HG02938 (cell line): ENCODE data around the gene QDPR.
"Not testable (repeated sequence)": the region's sequence is repeated elsewhere in the genome, so short reads cannot be mapped to it uniquely, and the experiment has no call there.

Source experiments
- ATAC-seq: cut with Tn5 transposase; IDR thresholded peaks from one replicate; pipeline ENCODE4 v1.9.1; 2021; ENCODE audit warnings: mild to moderate bottlenecking, moderate library complexity; ENCODE audit not compliant: unreplicated experiment

QDPR gene

DNA sequence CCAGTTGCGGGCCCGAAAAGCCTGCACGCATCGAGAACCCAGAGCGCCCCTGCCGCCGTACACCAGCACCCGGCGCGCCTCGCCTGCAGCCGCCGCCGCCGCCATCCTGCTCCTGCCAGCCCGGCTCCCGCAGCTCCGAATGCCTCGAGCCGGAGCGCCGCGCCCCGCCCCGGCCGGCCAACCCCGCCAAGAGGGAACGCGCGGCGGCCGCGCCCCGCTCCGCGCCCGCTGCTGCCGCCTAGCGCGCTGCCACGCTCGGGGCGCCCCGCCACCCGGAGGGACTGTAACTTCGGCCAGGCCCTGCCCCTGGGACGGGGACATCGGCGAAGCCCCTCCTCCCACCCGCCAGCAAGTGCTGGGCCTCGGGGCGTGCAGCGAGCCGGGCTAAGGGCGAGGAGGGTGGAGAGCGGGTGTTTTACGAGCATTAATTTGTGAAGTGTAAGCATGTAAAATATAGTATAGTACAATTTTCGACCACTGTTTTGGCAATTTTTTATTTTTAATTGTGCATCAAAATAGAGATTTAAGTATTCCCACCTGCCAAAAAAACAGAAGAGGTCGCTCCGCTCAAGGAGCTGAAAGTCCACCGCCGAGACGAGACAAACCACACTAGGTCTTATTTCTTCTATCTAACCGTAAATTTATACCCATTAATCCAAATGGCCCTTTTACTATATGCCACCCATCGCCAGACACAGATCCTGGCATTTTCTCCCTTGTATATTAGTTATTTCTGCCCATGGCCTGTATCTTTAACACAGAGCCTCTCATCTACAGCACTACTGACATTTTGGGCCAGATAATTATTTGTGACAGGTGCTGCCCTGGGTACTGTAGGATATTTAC is at the start of gene QDPR:
QDPR (minus strand) TSS at position 141 of the 846 bp plus-strand sequence; CDS start at position 105, 36 bp downstream.
- ATAC-seq: peak; percentile 81

GRCh38 chr4:17561195-17561909 is 49.5 kb upstream of the QDPR start:
- no peak for ATAC-seq

DNA sequence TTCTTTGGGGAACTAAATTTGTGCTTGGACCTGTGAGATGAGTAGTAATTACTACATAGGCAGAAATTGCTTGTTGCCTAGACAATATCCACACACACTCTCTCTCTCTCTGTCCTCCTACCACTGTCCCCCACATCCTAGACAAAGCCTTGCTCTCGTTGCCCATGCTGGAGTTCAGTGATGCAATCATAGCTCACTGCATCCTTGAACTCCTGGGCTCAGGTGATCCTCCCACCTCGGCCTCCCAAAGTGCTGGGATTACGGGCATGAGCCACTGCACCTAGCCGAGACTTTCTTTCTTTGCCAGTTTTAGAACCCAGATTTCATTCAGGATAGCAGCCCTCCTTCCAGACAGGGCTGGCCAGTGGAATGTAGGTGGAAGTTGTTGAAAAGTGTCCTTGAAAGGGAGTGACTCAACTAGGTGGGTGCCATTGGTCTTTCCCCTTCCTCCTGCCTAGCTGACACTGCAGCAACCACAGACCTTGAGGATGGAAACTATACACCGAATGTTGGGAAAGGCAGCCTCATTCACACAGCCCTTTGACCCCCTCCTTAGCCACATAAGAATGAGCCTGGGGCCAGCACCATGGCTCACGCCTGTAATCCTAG is 48.3 kb upstream of the QDPR start:
- no peak for ATAC-seq

DNA sequence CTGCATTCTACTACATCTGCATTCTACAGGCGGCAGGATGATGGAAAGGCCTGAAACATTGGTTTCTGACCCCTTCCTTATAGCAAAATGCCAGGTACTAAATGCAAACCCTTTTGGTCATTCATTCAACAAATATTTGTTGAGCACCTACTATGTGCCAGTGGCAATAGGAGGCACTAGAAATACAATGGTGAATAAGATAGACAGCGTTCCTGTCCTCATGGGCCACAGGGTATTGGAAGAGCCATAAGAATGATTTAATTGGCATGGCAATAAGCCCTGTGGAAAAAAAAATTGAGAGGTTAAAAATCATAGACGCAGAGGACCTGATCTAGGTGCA is 47.8 kb upstream of the QDPR start:
- no peak for ATAC-seq

GRCh38 chr4:17558941-17559708 is 47.2 kb upstream of the QDPR start:
- ATAC-seq: no peak

GRCh38 chr4:17557880-17558279 is 46.0 kb upstream of the QDPR start:
- no peak for ATAC-seq

DNA sequence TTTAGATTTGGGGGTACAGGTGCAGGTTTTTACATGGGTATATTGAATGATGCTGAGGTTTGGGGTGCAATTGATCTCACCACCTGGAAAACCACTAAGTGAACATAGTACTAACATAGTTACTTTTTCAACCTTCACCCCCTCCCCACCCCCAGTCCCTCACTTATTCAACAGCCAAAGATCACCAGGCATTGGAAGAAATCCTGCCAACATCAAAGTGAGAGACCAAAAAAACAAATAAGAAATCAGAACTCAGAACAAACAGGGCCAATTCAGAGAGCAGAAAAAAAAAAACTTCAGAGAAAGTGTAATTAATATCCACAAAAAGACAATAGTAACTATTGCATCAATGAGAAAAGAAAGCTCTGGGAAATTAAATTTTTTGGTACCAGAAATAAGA is 44.6 kb upstream of the QDPR start:
- no peak for ATAC-seq

GRCh38 chr4:17554568-17554967 is 42.7 kb upstream of the QDPR start:
- no peak for ATAC-seq

- ATAC-seq: no peak
Measured at GRCh38 chr4:17552427-17552826, 40.5 kb upstream of the QDPR start.

DNA sequence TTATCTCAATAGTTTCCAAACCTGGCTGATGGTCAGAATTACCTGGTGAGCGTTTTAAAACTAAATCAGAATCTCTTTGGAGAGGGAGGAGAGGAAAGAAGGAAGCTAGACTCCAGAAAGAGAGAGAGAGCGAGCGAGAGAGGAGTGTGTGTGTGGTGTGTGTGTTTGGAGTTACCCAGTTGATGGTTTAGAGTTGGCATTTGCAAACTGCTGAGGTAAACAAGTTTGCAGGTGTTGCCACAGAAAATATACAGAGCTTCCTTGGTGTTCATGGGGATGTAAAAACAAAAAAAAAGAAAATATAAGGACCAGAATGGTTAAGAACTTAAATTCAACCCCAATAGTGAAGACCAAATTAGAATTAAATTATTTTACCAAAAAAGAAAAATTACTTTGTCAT is 38.7 kb upstream of the QDPR start:
- no peak for ATAC-seq

GRCh38 chr4:17546678-17547077 is 34.8 kb upstream of the QDPR start:
- ATAC-seq: no peak

DNA sequence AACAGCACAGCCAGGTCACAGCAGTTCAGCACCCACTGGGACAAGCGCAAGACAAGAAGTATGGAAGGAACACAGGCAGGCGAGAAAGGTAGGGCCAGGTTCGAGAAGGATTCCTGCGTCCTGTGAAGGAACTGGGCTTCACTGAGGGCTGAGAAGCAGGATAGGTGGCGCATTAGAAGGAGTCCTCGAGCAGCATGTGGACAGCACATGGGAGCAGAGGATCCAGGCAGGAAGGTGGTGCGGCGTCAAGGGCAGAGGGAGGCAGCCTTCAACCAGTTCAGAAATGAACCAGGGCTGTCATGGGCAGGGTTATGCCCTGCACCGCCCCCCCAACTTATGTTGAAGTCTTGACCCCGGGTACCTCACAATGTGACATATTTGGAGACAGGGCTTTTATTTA is 34.3 kb upstream of the QDPR start:
- ATAC-seq: no peak

- no peak for ATAC-seq
Measured at GRCh38 chr4:17545374-17546140, 33.7 kb upstream of the QDPR start.

DNA sequence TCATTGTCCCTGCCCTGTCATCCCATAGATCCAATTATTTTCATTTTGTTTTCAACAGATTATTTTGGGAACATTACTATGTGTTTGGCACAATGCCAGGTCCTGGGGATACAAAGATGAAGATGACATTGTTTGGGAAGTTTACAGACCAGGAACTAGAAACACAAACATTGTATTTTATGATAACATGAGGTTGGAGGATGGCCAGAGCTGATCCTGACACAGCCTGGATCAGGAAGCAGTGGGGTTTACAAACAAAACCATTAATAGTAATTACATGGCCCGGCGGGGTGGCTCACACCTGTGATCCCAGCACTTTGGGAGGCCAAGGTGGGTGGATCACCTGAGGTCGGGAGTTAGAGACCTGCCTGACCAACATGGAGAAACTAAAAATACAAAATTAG is 32.9 kb upstream of the QDPR start:
- ATAC-seq: no peak

DNA sequence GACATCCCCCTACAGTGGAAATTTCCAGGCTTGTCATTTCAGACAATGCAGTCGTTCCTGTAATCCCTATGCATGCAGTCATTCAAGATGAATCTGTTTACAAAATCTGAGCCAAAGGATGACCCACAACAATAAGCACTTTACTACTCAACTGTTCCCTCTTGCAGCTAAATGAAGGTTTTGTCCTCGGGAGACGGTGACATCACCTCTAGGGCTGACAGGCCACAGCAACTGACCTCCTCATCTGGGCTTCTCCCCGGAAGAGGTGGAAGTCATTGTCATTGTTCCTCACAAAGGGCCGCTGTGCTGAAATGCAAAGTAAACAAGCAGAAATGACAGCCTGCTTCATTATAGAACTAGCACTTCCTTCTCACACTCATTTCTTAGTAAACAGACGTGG is 32.3 kb upstream of the QDPR start:
- ATAC-seq: no peak

- ATAC-seq: not testable (repeated sequence)
Measured at GRCh38 chr4:17537060-17537459, 25.2 kb upstream of the QDPR start.

GRCh38 chr4:17535906-17536305 is 24.0 kb upstream of the QDPR start:
- ATAC-seq: no peak

- ATAC-seq: no peak
Measured at GRCh38 chr4:17535242-17535641, 23.4 kb upstream of the QDPR start.

GRCh38 chr4:17534705-17535104 is 22.8 kb upstream of the QDPR start:
- ATAC-seq: no peak

- no peak for ATAC-seq
Measured at GRCh38 chr4:17531538-17532285, 19.8 kb upstream of the QDPR start.
